GM12801 (cell line): ENCODE results near the gene CCDC3.

Source experiments
- TF ChIP-seq, protein P1 (sequence below): IDR thresholded peaks from one replicate; pipeline ENCODE4 v1.5.1; 2011; ENCODE audit warnings: control low read depth; ENCODE audit not compliant: insufficient read length; ENCODE audit errors: extremely low read depth

CCDC3 gene

DNA sequence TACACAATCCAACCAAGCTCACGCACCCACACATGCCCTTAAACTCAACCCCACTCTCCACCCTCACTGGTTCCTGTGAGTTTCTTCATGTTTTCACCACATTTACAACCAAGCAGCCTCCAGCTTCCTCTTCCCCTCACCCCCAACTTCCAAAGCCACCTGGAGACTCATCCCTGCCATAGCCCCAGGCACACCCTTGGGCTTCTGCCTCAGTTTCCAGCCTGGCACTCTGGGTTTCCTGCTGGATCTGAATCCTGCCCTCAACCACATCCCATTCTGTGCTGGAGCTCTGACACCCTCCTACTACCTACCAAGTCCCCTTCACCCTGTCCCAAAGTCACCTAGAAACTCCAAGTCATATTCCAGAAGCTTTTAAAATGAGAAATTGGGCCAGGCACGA, 29.4 kb downstream of the CCDC3 start:
- TF ChIP-seq, protein P1, sequence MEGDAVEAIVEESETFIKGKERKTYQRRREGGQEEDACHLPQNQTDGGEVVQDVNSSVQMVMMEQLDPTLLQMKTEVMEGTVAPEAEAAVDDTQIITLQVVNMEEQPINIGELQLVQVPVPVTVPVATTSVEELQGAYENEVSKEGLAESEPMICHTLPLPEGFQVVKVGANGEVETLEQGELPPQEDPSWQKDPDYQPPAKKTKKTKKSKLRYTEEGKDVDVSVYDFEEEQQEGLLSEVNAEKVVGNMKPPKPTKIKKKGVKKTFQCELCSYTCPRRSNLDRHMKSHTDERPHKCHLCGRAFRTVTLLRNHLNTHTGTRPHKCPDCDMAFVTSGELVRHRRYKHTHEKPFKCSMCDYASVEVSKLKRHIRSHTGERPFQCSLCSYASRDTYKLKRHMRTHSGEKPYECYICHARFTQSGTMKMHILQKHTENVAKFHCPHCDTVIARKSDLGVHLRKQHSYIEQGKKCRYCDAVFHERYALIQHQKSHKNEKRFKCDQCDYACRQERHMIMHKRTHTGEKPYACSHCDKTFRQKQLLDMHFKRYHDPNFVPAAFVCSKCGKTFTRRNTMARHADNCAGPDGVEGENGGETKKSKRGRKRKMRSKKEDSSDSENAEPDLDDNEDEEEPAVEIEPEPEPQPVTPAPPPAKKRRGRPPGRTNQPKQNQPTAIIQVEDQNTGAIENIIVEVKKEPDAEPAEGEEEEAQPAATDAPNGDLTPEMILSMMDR = no peak

DNA sequence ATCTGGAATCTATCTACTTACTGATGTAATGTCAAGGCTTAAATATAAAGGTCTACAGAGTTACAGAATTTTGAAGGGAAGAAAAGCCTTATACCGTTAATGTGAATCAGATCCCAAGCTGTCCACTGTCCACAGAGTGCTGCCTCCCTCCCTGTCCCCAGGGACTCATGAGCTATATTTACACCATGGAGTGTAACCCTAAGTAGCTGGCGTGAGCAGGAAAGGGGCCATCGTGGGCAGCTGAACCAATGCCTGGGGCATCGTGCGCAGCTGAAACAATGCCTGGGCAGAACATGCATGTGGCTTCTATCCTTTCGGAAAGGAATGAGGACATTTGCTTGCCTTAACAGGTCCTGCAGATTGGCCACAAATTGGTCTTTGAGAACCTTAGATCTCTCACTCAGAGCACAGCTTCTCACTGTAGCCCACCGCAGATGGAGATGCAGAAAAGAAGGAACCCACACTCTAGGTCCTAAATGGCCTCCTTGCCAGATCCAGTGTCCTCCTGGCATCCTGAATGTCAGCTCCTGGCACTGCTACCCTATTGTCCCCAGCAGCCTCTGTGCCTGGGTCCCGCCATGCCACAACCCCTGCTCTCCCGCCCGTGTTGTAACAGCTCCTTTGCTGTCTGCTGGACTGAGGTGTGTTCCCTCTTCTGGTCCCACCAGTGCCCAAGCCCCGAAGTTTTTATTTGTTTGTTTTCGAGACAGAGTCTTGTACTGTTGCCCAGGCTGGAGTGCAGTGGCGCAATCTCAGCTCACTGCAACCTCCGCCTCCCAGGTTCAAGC, 30.3 kb downstream of the CCDC3 start:
- TF ChIP-seq, protein P1 = no peak

DNA sequence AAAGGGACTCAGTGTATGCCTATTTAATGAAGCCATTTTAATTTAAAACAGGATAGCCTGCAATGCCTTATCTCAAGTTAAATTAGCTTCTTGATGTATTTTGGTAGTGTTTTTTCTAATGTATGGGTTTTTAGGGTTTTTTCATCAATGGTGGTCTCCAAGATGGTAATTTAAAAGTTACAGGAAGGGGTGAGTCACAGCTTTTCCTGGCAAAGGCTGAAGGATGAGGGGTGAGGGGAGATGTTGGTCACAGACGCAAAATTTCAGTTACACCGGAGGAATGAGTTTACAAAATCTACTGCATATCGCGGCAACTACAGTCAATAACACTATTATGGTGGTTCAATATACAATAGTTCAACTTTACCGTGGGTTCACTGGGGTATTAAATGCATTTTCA, 31.6 kb downstream of the CCDC3 start:
- TF ChIP-seq, protein P1 = no peak

DNA sequence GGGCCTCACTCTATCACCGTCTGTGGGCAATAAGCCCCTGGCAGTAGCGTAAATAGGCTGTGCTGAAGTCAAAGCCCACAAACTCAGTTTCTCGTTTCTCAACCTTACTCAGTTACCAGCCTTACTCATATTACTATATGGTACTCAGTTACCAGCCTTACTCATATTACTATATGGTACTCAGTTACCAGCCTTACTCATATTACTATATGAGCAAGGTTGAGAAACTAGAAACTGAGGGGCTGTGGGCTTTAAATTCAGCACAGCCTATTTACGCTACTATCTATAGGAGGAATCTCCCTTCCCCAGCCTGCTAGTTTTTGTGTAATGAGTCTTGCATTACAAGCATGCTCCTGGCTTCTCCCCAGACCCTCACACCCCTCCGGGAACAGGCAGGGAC, 35.4 kb downstream of the CCDC3 start:
- TF ChIP-seq, protein P1 = no peak

DNA sequence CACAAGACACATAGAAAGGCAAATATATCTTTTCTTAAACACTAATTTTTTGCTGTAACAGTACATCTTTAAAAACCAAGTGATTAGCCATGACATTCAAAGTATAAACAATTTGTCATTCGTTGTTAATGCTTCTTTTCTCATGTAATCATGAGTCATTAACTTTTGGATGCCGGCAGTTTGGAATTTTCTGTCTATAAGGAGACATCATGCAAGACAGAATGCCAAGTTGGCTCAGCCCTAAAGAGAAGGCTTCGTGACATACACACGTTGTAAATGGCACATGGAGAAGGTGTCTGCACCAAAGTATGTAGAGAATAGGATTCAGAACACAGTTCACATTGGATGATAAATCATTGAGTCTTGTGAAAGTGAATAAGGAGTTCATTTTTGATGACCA, 35.9 kb downstream of the CCDC3 start:
- TF ChIP-seq, protein P1 = no peak

DNA sequence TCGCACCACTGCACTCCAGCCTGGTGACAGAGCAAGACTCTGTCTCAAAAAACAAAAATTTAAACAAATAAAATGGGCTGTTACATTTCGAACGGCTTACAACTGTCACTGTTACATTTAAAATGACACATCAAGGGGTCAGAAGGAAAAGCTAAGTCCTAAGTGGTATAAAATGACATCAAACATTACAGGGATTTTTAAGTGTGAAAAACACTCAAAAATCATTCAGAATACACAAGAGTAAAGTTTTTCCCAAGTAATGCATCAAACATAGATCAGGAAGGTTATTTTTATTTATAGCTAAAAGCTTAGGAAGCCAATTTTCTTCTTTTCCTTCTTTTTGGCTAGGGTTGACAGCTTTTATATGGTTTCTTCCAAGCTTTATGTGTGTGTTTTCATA, 39.0 kb downstream of the CCDC3 start:
- TF ChIP-seq, protein P1 = no peak

DNA sequence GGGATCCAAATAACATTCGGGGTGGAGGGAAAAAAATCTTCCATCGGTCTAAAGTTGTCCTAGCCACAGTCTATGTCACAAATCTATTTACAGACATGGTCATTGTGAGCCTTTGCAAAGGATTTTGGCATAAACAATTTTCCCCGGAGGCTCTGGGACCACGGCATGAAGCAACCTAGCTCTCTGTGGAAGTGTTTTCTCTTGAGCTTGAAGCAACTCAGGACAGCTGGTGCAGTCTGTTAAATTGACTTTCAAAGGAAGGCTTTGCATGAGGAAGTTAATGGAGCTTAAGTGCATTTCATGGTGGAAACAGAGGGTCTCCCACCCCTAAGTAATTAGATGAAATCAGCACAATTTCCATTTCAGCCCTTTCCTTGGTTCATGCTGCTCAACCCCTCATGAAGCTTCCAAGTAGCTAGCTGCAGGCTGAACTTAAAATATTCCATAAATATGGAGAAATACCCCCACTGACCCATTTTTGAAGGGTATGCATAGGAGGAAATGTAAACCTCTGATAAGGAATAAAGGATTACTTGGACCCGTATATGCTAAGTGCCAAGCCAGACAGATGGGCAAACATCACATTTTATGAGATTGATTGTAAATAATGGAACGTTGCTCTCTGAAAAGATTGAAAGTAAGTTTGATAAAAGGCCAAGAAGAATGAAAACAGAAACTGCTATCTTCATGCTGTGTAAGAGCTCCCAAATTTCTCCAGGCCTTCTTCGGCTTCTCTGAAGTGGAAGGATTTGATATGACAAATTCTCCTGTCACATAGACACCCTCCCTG, 39.9 kb downstream of the CCDC3 start:
- TF ChIP-seq, protein P1 = no peak
